Measurements from ENCODE around the gene SNX8.
A peak's percentile ranks its signal among the peaks of the same experiment; 100 is the strongest.

SNX8 gene

DNA sequence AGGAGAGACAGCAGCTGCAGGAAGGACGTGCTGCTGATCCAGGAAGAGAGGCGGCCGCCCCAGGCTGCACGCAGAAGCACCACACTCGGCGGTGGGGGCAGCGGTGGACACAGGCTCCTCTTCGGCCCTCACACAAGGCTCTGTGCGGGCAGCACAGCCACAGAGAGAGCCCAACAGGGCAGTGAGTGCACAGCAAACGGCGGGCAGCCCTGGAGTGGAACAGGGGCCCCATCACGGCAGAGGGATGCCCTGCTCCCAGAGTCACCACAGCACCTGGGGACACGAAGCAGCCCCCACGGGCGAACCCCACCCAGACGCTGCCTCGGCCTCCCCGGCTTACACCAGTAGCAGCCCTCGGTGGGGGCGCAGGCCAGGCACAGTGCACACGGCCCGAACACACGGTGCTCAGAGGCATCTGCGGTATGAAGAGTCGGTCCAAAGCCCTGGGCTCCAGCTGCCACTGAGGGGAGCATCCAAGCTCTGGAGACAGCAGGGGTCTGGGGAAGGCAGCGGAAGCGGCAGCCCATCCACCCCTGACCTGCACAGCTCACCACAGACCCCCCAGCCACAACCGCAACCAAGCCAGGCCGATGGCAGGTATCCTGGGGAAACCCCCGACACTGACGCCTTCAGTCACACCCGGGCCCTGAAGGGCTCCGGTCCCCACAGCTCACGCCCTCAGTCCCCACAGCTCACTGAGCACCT, 55.4 kb downstream of the SNX8 start:
- no peak for DNase-seq

DNA sequence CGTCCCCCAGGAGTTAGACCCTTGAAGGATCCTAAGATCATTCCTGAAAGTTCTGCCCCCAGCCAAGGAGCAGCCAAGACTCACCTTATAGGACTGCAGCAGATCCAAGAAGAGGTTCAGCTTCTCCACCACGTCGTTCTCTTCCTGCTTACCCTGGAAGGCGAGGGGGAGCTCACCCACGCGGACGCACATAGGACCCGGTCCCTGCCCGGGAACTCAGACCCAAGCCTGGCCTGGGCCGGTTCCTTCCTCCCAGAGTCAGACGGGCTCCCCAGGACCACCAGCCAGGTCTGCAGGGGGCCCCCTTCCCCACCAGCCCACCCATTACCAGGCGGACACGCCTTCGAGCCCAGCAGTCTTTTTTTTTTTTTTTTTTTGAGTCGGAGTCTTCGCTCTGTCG, 56.6 kb downstream of the SNX8 start:
- no peak for DNase-seq

DNA sequence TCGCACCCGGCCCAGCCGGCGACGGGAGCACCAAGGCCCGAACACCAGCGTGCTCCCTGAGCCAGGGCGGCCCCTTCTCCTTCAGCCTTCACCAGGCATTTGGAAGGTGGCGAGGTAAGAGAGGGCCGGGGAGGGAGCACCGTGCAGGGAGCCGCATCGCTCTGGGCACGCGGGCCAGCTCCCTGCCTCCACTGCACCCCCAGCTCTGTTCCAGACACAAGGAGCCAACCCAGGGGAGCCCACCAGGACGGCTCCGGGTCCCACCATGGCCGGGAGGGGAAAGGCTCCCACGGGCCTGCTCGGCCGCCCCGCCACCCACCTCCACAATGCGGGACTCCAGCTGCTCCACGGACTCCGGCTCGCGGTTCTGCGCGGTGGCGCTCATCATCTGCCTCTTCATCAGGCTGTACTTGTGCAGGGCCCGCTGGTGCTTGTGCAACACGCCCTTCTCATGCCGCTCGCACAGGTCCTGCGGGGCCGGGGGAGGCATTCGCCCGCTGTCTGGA, 57.1 kb downstream of the SNX8 start:
- DNase-seq = no peak

DNA sequence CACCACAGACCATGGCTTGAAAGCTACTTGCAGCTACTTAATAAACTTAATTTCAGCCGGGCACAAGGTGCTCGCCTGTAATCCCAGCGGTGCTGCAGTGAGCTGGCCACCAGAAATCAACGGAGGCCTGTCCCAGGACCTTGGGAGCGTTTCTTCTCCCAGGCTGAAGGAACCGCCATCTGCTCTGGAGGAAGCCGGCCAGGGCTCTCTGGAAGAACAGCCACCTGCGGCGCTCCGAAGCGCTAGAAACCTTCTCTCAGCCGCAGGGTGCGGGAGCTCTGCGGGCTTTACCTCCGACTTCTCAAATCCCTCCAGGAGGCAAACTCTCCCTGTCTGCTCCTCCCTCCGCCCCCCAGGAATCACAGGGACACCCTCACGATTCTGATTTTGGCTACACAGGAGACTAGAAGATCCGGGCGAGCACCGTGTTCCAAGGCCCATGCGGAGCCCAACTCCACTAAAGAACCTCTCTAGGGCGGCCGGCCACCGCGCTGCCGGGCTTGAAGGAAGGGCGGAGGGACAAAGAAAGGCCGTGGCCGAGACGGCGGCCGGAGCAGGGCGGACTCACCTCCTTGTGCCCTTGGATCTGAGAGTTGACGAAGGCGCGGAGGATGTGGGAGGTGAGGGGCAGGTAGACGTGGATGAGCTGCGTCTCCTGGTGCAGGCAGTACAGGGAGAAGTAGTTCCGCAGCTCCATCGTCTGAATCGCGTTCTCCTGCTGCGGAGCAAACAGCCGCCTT, 57.8 kb downstream of the SNX8 start:
- DNase-seq = no peak

DNA sequence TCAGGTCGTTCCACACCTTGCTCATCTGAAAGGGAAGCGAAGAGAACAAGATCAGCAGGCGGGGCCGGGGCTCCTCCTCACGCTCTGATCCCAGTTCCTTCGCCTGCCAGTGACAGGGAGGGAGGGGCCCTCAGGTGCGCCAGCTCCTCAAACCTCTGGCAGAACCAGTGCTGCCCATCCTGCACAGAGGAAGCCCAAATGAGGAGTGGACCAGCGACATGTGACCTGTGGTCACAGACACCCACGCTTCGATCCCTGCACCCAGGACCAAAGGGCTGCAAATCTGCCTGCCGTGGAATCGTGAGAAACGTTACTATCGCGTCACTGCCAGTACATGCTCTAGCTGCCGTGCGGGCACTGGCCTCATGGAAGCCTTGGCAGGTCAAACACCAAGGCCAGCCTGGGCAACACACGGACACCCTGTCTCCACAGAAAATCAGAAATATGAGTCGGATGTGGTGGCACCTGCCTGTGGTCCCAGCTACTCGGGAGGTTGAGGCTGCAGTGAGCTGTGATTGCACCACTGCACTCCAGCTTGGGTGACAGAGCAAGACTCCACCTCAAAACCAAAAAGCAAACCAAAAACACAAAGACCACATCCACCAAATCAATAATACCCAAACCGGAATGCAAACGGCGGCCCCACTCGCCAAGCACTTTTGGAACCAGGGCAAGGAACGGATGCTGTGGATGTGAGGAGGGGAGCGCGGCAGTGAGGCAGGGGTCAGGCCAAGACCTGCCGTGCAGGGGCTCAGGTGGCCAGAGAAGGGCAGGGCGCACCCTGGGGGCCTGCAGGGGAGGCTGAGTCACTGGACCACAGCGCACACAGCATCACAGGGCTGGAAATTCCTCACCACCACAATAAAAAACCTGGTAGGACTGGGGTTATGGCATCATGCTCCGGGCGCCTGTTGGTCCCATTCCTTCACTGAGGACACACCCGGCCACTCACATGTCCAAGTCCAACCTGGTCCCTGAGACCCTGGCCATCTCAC, 58.8 kb downstream of the SNX8 start:
- no peak for DNase-seq

DNA sequence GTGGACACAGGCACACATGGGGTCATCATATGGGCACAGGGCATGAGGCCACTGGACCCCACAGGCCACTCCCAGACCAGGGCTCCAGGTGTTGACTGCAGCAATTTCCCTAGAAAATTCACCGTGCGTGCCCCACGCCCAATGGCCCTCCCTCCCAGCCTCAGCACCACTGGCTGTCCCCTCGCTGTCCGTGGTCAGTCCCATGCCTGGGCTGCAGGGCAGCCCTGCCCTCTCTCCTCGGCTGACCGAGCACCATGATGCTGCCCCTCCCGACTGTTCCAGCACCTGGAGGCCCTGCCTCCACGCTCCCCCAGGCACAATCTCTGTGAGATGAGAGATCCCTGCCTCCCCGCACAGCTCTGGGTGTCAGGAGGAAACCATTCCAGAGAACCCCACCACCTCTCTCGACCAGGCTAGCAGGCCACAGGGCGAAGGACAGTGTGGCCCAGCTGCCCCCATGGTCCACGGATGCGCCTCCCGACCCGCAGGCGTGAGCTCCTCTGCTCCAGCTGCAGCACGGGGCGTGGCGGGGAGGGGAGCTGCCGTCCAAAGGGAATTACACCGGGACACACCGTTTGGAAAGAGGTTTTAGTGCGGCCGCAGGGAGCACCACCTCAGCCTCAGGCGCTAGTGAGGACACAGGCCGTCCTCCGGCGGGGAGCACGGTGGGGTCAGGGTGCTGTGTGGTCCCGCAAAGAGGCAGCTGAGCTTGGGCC, 59.7 kb downstream of the SNX8 start:
- DNase-seq = no peak

DNA sequence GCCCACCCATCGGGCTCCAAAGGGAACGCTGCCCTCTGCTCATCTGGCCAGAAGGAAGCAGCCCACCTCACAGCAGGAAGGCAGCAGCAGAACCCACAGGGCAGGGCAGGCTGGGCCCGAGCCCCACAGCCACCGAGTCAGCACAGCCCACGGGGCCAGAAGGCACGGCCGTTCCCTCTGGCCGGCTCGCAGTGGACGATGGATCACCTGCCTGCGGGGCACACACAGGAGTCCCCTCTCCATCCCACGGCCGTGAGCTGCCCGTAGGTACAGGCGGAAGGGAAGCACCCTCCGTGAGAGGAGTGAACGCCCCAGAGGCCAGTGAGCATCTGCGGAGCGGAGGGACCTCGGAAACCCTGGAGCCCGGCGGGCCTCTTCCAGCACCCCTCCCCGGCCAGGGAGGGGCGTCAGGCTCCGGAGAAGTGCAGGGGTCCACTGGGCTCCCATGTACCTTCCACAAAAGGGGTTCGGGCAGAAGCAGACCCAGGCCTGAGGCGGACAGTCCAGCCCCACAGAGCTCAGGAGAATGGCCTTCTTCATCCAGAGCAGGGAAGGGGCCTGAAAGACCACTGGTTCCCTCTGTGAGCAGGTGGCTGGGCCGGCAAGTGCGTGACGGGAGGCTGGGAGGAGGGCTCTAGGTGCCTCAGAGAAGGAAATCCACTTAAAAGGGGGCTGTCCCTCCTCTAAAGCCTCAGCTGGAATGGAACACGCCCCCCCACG, 60.6 kb downstream of the SNX8 start:
- DNase-seq = no peak

DNA sequence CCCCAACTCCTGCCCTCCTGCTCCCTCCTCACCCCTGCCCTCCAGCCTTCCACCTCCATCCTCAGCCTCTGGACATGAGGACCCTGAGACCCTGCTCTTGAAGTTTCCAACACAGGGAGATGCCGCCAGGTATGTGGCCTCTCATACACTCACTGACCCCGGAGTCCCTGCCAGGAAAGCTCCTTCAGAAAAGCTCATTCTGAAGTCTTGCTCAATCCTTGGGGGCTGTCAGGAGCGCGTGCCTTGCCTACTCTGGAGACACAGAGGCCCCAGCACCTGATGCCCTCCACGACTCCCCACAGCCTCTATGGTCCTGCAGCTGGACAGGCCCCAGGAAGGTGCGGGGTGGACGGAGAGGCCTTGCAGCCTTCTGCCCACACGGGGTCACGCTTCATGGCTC, 61.2 kb downstream of the SNX8 start:
- no peak for DNase-seq

DNA sequence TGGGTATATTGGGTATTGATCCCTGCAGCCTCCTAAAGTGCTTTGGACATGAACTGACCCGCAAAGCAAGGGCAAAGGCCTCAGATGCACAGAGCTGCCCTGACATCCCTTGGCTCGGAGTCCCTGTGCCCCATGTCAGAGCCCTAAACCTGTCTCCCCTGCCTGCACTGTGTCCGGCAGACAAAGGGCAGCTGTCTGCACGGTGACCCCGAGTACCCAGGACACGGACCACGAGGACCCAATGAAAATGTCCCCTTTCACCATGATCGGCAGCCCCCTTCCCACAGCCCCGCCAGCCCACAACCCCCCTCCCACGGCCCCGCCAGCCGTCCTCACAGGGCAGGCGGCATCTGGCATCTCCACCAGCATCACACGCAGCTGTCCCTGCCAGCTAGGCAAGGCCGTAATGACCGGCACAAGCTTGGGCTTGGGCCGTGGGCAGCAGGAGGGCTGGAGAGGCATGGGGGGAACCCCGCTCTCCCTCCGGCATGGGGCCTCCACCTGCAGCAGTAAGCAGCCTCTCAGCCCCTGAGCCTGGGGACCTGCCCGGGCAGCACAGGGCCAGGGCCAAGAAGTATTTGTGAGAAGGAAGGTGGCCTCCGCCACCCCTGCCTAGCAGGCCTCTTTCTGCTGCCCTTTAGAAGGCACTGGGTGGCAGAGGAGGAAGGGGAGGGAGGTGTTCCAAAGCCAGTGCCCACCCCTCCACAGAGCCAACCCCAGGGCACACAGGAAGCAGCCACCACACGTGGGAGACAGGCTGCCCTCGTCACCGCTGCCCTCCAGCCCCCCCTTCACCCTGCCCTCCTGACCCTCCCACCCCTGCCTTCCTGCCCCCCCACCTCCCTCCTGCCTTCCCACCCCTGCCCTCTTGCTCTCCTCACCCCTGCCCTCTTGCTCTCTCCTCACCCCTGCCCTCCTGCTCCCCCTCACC, 62.1 kb downstream of the SNX8 start:
- DNase-seq = no peak

DNA sequence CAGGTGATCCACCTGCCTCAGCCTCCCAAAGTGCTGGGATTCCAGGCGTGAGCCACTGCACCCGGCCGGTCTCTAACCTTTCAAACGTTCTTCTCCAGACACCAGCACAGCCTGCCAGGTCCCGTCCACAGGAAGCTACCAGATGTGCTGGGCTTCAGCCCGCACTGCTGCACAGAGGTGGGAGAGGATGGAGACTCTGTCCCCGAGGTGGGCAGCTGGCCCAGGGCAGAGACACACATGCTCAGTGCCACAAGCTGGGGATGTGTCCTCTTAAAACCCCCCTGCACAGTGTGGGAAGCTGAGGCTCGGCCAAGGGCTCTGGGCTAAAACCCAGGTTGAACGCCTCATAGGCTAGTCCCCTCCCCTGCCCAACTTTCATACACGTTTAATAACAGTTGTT, 62.9 kb downstream of the SNX8 start:
- no peak for DNase-seq

DNA sequence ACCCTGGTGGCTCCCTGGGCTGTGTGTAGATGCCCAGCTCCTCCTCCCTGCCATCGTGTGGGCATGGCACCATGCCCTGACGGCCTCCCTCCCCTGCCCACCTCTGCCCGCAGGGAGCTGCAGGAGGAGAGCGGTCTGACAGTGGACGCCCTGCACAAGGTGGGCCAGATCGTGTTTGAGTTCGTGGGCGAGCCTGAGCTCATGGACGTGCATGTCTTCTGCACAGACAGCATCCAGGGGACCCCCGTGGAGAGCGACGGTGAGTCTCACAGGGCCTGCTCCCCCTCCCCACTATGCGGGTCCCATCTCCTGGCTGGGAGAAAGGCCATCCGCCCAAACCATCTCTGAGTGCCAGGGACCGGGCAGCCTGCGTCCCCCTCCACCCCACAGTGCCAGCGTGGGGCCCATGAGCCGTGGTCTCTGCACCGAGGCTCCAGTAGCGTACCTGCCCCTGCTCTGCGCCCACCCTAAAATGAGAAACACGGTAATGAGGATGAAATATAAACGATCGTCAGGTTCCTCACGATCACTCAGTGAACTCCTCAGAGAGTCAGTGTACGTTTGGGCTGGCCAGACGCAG, 64.4 kb downstream of the SNX8 start:
- DNase-seq = no peak

DNA sequence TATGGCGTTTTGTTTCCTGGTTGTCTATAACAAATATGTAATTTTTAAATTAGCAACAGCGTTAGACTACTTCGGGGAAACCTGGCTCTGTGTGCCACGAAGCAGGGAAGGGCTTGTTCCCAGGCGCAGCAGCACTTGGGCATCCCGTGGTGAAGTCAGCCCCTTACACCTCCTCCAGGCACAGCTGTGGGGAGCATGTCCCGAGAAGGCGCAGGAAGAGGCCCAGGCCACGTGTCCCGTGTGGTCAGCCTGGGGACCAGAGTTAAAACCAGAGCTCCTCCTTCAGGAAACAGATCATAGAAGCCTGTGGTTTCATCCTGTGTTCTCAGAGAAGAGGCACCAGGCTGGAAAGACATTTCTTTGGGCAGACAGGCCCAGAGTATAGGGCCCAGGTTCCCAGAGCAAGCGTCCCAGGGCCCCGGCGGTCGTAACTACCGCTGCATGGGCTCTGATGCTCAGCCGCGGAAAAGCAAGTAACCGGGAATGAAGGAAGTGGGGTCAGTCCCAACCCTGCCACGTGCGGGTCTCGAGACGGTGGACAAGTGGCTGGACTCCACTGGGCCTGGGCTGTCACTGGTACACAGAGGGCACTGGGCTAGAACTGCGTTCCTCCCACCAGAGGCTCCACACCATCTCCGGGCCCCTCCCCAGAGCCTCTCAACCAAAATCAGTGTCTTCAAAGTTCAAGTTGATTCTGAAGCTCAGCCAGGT, 65.1 kb downstream of the SNX8 start:
- DNase-seq = peak; percentile 13

DNA sequence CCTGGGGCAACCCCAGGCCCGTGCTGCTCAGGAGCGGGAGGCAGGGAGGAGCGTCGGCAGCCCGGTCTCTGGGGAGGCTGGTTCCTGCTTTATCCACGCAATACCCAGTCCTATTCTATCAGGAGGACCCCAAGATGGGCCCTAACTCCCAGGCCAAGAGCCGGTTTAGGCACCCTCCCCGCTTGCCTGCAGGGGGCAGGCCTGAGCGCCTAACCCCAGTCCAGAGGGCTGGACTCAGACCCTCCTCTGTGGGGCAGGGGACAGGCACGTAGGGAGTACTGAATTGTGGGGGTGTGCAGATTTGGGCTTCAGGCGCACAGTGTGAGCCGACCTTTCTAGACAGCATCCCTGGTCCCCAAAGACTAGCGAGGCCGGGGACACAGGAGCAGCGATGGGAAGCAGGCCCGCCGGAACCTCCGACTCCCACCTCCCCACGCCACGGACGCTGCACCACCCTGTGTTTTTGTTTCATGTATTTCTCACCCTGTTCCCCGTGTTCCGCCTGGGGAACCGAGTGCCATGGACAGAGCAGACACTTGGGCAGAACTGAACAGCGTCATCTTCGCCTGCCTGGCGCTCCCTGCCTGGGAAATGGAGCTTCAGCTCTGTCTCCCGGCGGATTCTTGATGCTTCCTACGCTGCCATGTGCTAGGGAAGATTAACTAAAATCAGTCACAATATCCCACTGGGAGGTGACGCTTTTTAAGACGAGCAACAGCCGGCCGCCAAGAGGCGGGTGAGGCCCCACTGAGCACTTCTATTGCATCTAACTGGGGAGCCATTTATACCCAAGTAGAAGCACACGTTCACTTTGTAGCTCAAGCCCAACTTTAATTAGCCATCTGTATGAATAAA, 66.9 kb downstream of the SNX8 start:
- DNase-seq = no peak

DNA sequence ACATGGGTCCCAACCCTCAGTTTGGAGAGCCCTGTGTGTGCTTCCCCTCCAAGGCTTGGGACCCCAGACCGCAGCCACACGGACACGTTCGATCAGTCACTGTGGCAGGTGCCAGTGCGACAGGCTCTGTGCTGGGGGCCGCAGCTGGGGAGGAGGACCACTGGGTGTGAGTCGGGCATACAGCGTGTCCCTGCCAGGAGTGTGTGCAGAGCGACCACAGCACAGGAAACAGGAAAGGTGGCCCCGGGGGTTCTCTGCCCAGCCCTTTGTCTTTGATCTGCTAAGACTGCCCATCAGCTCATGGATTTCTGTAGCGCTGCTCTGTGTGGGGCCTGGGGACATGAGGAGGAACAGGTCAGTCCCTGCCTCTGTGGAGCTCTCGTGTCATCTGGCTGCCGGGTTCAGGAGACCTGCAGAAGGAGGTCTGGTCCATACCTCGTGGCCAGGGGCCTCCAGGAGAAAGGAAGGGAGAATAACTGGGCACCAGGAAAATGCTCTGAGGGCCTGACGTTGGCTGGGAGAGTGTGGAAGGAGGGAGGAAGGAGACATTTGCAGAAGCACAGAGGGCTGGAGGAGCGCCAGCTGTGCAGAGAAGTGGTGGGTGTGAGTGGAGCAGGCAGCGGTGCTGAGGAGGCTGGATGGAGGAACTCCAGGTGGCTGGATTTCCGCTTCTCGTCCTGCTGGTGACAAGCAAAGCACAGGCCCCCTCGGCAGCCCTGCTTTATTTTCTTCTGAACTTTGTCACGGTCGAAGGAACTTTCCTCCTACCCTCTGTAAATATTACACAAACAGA, 68.2 kb downstream of the SNX8 start:
- DNase-seq = no peak

DNA sequence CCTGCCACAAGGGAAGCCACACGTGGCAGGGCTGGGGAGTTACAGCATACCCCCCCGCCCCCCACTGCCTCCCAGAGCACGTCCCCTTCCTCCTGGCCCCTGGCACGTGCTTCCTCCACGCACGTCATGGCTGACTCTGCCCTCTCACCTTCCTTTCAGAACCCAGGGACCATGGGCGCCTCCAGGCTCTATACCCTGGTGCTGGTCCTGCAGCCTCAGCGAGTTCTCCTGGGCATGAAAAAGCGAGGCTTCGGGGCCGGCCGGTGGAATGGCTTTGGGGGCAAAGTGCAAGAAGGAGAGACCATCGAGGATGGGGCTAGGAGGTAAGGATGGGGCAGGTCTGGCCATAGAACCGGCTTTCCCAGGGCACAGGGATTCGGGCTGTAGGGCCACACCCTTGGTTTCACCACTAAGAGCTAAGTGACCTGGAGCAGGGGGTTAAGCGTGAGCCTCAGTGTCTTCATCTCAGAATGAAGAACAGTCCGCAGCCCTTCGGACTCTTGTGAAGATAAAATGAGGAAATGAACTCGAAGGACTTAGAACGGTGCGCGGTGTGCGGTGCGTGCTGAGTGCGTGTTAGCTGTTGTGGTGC, 69.7 kb downstream of the SNX8 start:
- no peak for DNase-seq

DNA sequence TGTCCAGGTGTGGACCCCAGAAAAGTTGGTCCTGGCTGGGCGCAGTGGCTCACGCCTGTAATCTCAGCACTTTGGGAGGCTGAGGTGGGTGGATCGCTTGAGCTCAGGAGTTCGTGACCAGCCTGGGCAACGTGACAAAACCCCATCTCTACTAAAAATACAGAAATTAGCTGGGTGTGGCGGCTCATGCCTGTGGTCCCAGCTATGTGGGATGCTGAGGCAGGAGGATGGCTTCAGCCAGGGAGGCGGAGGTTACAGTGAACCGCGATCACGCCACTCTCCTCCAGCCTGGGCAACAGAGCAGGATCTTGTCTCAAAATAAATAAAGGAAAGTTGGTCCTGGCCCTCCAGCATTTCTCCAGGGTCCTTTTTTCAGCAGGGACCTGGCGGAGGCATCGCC, 70.8 kb downstream of the SNX8 start:
- no peak for DNase-seq

Data from SIG-M5 (cell line).